NCI-H146 (cell line): Measurements from ENCODE around the gene SERINC4.

Experiments
- DNase-seq: peaks from one replicate; lab custom pipeline; 2025; lab: John Stamatoyannopoulos, UW

The SERINC4 gene

DNA sequence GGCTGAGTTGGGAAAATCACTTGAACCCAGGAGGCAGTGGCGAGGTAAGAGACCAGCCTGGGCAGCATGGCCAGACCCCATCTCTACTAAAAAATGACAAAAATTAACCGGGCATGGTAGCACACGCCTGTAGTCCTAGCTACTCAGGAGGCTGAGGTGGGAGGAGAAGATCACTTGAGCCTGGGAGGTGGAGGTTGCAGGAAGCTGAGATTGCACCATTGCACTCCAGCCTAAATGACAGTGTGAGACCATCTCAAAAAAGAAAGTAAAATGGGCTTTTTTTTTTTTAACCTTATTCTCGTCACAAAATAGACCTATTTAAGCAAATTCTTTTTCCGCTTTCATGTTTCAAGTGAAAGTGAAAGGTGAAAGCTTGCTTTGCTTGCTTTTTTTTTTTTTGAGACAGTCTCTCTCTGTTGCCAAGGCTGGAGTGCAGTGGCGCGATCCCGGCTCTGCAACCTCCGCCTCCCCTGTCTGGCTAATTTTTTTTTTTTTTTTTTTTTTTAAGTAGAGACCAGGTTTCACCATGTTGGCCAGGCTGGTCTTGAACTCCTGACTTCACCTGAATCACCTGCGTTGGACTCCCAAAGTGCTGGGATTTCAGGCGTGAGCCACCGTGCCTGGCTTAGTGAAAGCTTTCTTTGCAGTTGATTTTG lies 50.2 kb downstream of the SERINC4 start:
- no peak for DNase-seq

DNA sequence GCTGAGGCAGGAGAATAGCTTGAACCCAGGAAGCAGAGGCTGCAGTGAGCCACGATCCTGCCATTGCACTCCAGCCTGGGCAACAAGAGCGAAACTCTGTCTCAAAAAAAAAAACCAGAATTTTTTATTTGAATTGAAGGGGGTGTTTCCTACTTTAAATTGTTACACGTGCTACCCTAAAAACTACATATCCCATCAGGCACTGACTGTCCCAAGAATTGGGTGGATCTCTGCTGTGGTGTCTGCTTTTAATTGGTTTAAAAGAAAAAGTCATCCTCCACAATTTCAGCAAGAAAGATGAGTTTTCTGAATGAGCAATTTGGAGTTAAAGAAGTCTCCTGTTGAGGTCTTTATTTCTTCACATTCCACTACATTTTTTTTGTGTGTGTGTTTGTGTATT lies 51.6 kb downstream of the SERINC4 start:
- DNase-seq, result no peak

DNA sequence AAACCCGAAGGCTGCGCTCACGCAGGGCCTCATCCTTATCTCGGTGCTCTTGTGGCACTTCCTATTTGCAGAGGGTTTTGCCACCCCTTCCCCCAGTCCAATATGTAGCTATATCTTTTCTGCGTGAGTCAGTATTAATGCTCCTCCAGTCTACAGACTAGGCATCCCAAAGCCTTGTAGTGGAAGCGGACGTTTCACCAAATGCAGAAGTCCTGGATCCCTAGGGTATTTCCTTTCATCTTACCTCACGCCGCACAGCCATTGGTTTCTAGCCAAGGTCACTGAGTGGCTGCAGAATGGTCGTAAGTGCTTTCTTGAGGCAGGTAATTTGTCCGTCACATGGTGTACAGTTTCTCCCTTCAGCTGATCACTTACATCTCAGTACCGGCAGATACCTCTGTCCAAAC lies 53.1 kb downstream of the SERINC4 start:
- peak; percentile 28 for DNase-seq

DNA sequence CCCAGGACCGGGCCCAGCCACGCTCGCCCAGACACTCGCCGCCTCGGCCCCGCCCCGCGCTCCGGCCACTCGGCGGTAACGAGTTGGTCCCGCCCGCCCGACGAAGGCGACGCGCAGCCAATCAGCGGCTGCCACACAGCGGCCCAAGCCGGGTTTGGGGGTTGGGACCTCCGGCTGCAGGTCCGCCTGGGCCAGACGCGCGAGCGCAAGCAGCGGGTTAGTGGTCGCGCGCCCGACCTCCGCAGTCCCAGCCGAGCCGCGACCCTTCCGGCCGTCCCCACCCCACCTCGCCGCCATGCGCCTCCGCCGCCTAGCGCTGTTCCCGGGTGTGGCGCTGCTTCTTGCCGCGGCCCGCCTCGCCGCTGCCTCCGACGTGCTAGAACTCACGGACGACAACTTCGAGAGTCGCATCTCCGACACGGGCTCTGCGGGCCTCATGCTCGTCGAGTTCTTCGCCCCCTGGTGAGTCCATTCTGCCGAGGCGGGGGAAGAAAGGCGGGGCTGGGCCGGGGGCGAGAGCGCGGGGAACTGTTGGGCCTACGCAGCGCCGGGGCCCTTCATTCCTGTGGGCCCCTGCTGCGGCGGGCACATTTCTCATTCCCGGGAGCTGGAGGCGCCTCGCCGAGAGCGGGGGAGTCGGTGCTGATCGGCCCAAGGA lies 53.6 kb downstream of the SERINC4 start, which contains the start of gene PDIA3:
Gene PDIA3 (plus strand): TSS at position 194 of the 658 bp plus-strand sequence. CDS start 102 bp downstream, at position 296.
- DNase-seq, result peak; percentile 84
